Parathyroid adenoma (tissue), 2 donors: ENCODE data around the gene RSPH10B2.
"Not testable (repeated sequence)": the region's sequence is repeated elsewhere in the genome, so short reads cannot be mapped to it uniquely, and the experiment has no call there.

Experiments
- H2AFZ ChIP-seq: fragments of 300-600 bp; sonication (generic); one replicate; pipeline ENCODE4 v1.7.0; 2017; ENCODE audit warnings: antibody characterized with exemption, mild to moderate bottlenecking
- H3K27ac ChIP-seq: fragments of 300-600 bp; sonication (generic); one replicate; pipeline ENCODE4 v1.7.0; 2017
- H3K27me3 ChIP-seq: fragments of 300-600 bp; sonication (generic); one replicate; pipeline ENCODE4 v1.7.0; 2017; ENCODE audit warnings: low read length; ENCODE audit not compliant: control insufficient read depth, insufficient read depth
- H3K36me3 ChIP-seq: fragments of 300-600 bp; sonication (generic); one replicate; pipeline ENCODE4 v1.7.0; 2017; ENCODE audit warnings: low read length; ENCODE audit not compliant: control insufficient read depth, insufficient read depth
- H3K4me1 ChIP-seq: fragments of 300-600 bp; sonication (generic); one replicate; pipeline ENCODE4 v1.7.0; 2017; ENCODE audit warnings: control low read depth
- H3K4me2 ChIP-seq: fragments of 300-600 bp; sonication (generic); one replicate; pipeline ENCODE4 v1.7.0; 2017; ENCODE audit warnings: low read length
- H3K4me3 ChIP-seq: fragments of 300-600 bp; sonication (generic); one replicate; pipeline ENCODE4 v1.7.0; 2017; ENCODE audit warnings: low read depth, low read length
- H3K79me2 ChIP-seq: fragments of 300-600 bp; sonication (generic); one replicate; pipeline ENCODE4 v1.7.0; 2017; ENCODE audit warnings: control low read depth
- H3K9ac ChIP-seq: fragments of 300-600 bp; sonication (generic); one replicate; pipeline ENCODE4 v1.7.0; 2017; ENCODE audit warnings: mild to moderate bottlenecking
- H3K9me3 ChIP-seq: fragments of 300-600 bp; sonication (generic); one replicate; pipeline ENCODE4 v1.7.0; 2017; ENCODE audit warnings: low read length; ENCODE audit not compliant: control insufficient read depth
- CTCF ChIP-seq: fragments of 300-600 bp; sonication (generic); IDR thresholded peaks from one replicate; pipeline ENCODE4 v1.7.0; 2017; ENCODE audit warnings: antibody characterized with exemption, mild to moderate bottlenecking
- donor health status: primary hyperparathyroidism.

RSPH10B2 gene

GRCh38 chr7:6831018-6831725 is 77.3 kb downstream of the RSPH10B2 start:
- Histone ChIP-seq H3K4me2 (no peak overlapping the region), H2AFZ (no peak overlapping the region), H3K27ac (no peak overlapping the region), H3K79me2 (no peaks in the 10 kb centered on the region), H3K9ac (no peak overlapping the region), H3K4me1 (no peaks in the 10 kb centered on the region), H3K27me3 (no peaks in the 10 kb centered on the region), H3K4me3 (no peak overlapping the region), H3K9me3 (no peaks in the 10 kb centered on the region), H3K36me3 (no peaks in the 10 kb centered on the region)
- TF ChIP-seq CTCF, result no peak

- Histone ChIP-seq H3K27me3 (no peaks in the 10 kb centered on the region), H3K4me2 (no peak overlapping the region), H3K27ac (no peak overlapping the region), H3K9me3 (no peaks in the 10 kb centered on the region), H2AFZ (no peak overlapping the region), H3K36me3 (no peaks in the 10 kb centered on the region), H3K4me1 (no peaks in the 10 kb centered on the region), H3K9ac (no peak overlapping the region), H3K79me2 (no peaks in the 10 kb centered on the region), H3K4me3 (no peak overlapping the region)
- TF ChIP-seq CTCF, result no peak
Measured at GRCh38 chr7:6833636-6834035, 79.7 kb downstream of the RSPH10B2 start.

- not testable (repeated sequence) for H3K9me3 ChIP-seq, H2AFZ ChIP-seq, H3K9ac ChIP-seq, H3K27ac ChIP-seq, H3K27me3 ChIP-seq, H3K4me2 ChIP-seq, H3K36me3 ChIP-seq, H3K4me3 ChIP-seq, H3K79me2 ChIP-seq, H3K4me1 ChIP-seq
Measured at GRCh38 chr7:6835521-6835920, 81.6 kb downstream of the RSPH10B2 start.

GRCh38 chr7:6837081-6837480 is 83.2 kb downstream of the RSPH10B2 start:
- H3K27ac ChIP-seq, H3K4me3 ChIP-seq, H2AFZ ChIP-seq, H3K36me3 ChIP-seq, H3K4me2 ChIP-seq, H3K27me3 ChIP-seq, H3K9me3 ChIP-seq, H3K9ac ChIP-seq, H3K4me1 ChIP-seq, H3K79me2 ChIP-seq: not testable (repeated sequence)

GRCh38 chr7:6842278-6842921 is 88.5 kb downstream of the RSPH10B2 start:
- not testable (repeated sequence) for H3K27me3 ChIP-seq, H3K36me3 ChIP-seq, H3K9ac ChIP-seq, H3K4me3 ChIP-seq, H3K9me3 ChIP-seq, H3K4me1 ChIP-seq, H3K79me2 ChIP-seq
- Histone ChIP-seq H3K4me2 (peak overlapping the region; percentile 42), H3K27ac (peak overlapping the region; percentile 49), H2AFZ (peak overlapping the region; percentile 81)

- not testable (repeated sequence) for H3K27ac ChIP-seq, H3K9me3 ChIP-seq, H2AFZ ChIP-seq, H3K27me3 ChIP-seq, H3K4me1 ChIP-seq, H3K79me2 ChIP-seq, H3K4me3 ChIP-seq, H3K36me3 ChIP-seq, H3K4me2 ChIP-seq, H3K9ac ChIP-seq
Measured at GRCh38 chr7:6843092-6843491, 89.2 kb downstream of the RSPH10B2 start.

GRCh38 chr7:6843654-6844053 is 89.8 kb downstream of the RSPH10B2 start:
- H3K9ac ChIP-seq, H2AFZ ChIP-seq, H3K4me1 ChIP-seq, H3K4me2 ChIP-seq, H3K27me3 ChIP-seq, H3K79me2 ChIP-seq, H3K36me3 ChIP-seq, H3K4me3 ChIP-seq, H3K9me3 ChIP-seq, H3K27ac ChIP-seq: not testable (repeated sequence)

GRCh38 chr7:6845971-6846449 is 92.1 kb downstream of the RSPH10B2 start:
- not testable (repeated sequence) for H3K9ac ChIP-seq, H2AFZ ChIP-seq, H3K27ac ChIP-seq, H3K27me3 ChIP-seq, H3K9me3 ChIP-seq, H3K4me2 ChIP-seq, H3K36me3 ChIP-seq, H3K79me2 ChIP-seq, H3K4me3 ChIP-seq, H3K4me1 ChIP-seq

- not testable (repeated sequence) for H3K4me3 ChIP-seq, H3K4me1 ChIP-seq, H3K9ac ChIP-seq
Measured at GRCh38 chr7:6847751-6848150, 93.8 kb downstream of the RSPH10B2 start.

More at GRCh38 chr7:6847751-6848150, 93.8 kb downstream of the RSPH10B2 start:
- not testable (repeated sequence) for H3K27me3 ChIP-seq, H3K79me2 ChIP-seq, H3K36me3 ChIP-seq, H3K9me3 ChIP-seq, H2AFZ ChIP-seq, H3K27ac ChIP-seq, H3K4me2 ChIP-seq
